Measurements from ENCODE around the gene TBCD. TPM values are rescaled to one million over a fixed set of nuclear protein-coding genes. Genes with fewer than 3 reads are reported as not detected.

TBCD gene
- total and polyA plus RNA-seq, 4 donors = 56.3 to 140 (median 92.8) TPM

- Histone ChIP-seq H3K9me3 (ENCODE audit: control insufficient read depth, insufficient read depth, low read length) (peaks cover 10% of the 10 kb centered on the region), H3K27me3 (ENCODE audit: control insufficient read depth, insufficient read depth, low read length) (no peaks in the 10 kb centered on the region), H3K27ac (ENCODE audit: low read depth, low read length) (no peak overlapping the region), H3K4me1 (ENCODE audit: control insufficient read depth, insufficient read depth, low read length) (no peaks in the 10 kb centered on the region), H3K36me3 (ENCODE audit: control insufficient read depth, insufficient read depth, low read length) (peaks cover 35% of the 10 kb centered on the region), H3K4me3 (ENCODE audit: low read depth, low read length) (no peak overlapping the region)
- DNase-seq (ENCODE audit: low read depth in 4 of 6, low spot score in 6 of 6) = no peak
- WGBS (ENCODE audit: insufficient coverage) = 86% methylated on average over 16 of the region's 16 CpGs
Observed at GRCh38 chr17:82822281-82822680, 70.4 kb downstream of the TBCD start.

- H3K36me3 ChIP-seq (ENCODE audit: control insufficient read depth, insufficient read depth, low read length) = peaks cover 35% of the 10 kb centered on the region
- no peak overlapping the region for H3K27ac ChIP-seq (ENCODE audit: low read depth, low read length)
- peaks cover 10% of the 10 kb centered on the region for H3K9me3 ChIP-seq (ENCODE audit: control insufficient read depth, insufficient read depth, low read length)
- WGBS (ENCODE audit: insufficient coverage) = 85% methylated on average over 5 of the region's 5 CpGs
- no peaks in the 10 kb centered on the region for H3K27me3 ChIP-seq (ENCODE audit: control insufficient read depth, insufficient read depth, low read length)
- no peak for DNase-seq (ENCODE audit: low read depth in 4 of 6, low spot score in 6 of 6)
- no peak overlapping the region for H3K4me3 ChIP-seq (ENCODE audit: low read depth, low read length)
- H3K4me1 ChIP-seq (ENCODE audit: control insufficient read depth, insufficient read depth, low read length) = no peaks in the 10 kb centered on the region
Observed at GRCh38 chr17:82823004-82823403, 71.1 kb downstream of the TBCD start.

- 97% methylated on average over 6 of the region's 8 CpGs for WGBS (ENCODE audit: insufficient coverage)
Observed at GRCh38 chr17:82825540-82826124, 73.8 kb downstream of the TBCD start.

GRCh38 chr17:82826211-82826610 lies 74.3 kb downstream of the TBCD start:
- H3K36me3 ChIP-seq (ENCODE audit: control insufficient read depth, insufficient read depth, low read length) = peaks cover 40% of the 10 kb centered on the region
- no peak overlapping the region for H3K4me3 ChIP-seq (ENCODE audit: low read depth, low read length)
- no peaks in the 10 kb centered on the region for H3K9me3 ChIP-seq (ENCODE audit: control insufficient read depth, insufficient read depth, low read length)
- DNase-seq (ENCODE audit: low read depth in 4 of 6, low spot score in 6 of 6) = no peak
- H3K27me3 ChIP-seq (ENCODE audit: control insufficient read depth, insufficient read depth, low read length) = no peaks in the 10 kb centered on the region
- peaks cover 5% of the 10 kb centered on the region for H3K4me1 ChIP-seq (ENCODE audit: control insufficient read depth, insufficient read depth, low read length)
- no peak overlapping the region for H3K27ac ChIP-seq (ENCODE audit: low read depth, low read length)

More at GRCh38 chr17:82825540-82826124, 73.8 kb downstream of the TBCD start:
- Histone ChIP-seq H3K4me3 (ENCODE audit: low read depth, low read length) (no peak overlapping the region), H3K27me3 (ENCODE audit: control insufficient read depth, insufficient read depth, low read length) (no peaks in the 10 kb centered on the region), H3K4me1 (ENCODE audit: control insufficient read depth, insufficient read depth, low read length) (peaks cover 5% of the 10 kb centered on the region), H3K9me3 (ENCODE audit: control insufficient read depth, insufficient read depth, low read length) (peaks cover 1% of the 10 kb centered on the region), H3K27ac (ENCODE audit: low read depth, low read length) (no peak overlapping the region), H3K36me3 (ENCODE audit: control insufficient read depth, insufficient read depth, low read length) (peaks cover 34% of the 10 kb centered on the region)
- no peak for DNase-seq (ENCODE audit: low read depth in 4 of 6, low spot score in 6 of 6)

- no peak overlapping the region for H3K4me3 ChIP-seq (ENCODE audit: low read depth, low read length)
- H3K9me3 ChIP-seq (ENCODE audit: control insufficient read depth, insufficient read depth, low read length) = no peaks in the 10 kb centered on the region
- H3K27me3 ChIP-seq (ENCODE audit: control insufficient read depth, insufficient read depth, low read length) = no peaks in the 10 kb centered on the region
- DNase-seq (ENCODE audit: low read depth in 4 of 6, low spot score in 6 of 6) = no peak
- peaks cover 5% of the 10 kb centered on the region for H3K4me1 ChIP-seq (ENCODE audit: control insufficient read depth, insufficient read depth, low read length)
- H3K27ac ChIP-seq (ENCODE audit: low read depth, low read length) = no peak overlapping the region
- H3K36me3 ChIP-seq (ENCODE audit: control insufficient read depth, insufficient read depth, low read length) = peaks cover 47% of the 10 kb centered on the region
- 96% methylated on average over 4 of the region's 7 CpGs for WGBS (ENCODE audit: insufficient coverage)
Observed at GRCh38 chr17:82826956-82827355, 75.1 kb downstream of the TBCD start.

- H3K27me3 ChIP-seq (ENCODE audit: control insufficient read depth, insufficient read depth, low read length) = no peaks in the 10 kb centered on the region
- peaks cover 59% of the 10 kb centered on the region for H3K36me3 ChIP-seq (ENCODE audit: control insufficient read depth, insufficient read depth, low read length)
- no peak overlapping the region for H3K27ac ChIP-seq (ENCODE audit: low read depth, low read length)
- peaks cover 5% of the 10 kb centered on the region for H3K4me1 ChIP-seq (ENCODE audit: control insufficient read depth, insufficient read depth, low read length)
- no peak for DNase-seq (ENCODE audit: low read depth in 4 of 6, low spot score in 6 of 6)
- 96% methylated on average over 20 of the region's 26 CpGs for WGBS (ENCODE audit: insufficient coverage)
- H3K4me3 ChIP-seq (ENCODE audit: low read depth, low read length) = no peak overlapping the region
- no peaks in the 10 kb centered on the region for H3K9me3 ChIP-seq (ENCODE audit: control insufficient read depth, insufficient read depth, low read length)
Observed at GRCh38 chr17:82828875-82829487, 77.1 kb downstream of the TBCD start.

- Histone ChIP-seq H3K4me3 (ENCODE audit: low read depth, low read length) (no peak overlapping the region), H3K27me3 (ENCODE audit: control insufficient read depth, insufficient read depth, low read length) (no peaks in the 10 kb centered on the region), H3K4me1 (ENCODE audit: control insufficient read depth, insufficient read depth, low read length) (peaks cover 5% of the 10 kb centered on the region), H3K36me3 (ENCODE audit: control insufficient read depth, insufficient read depth, low read length) (peaks cover 63% of the 10 kb centered on the region), H3K9me3 (ENCODE audit: control insufficient read depth, insufficient read depth, low read length) (no peaks in the 10 kb centered on the region), H3K27ac (ENCODE audit: low read depth, low read length) (no peak overlapping the region)
- 55% methylated on average over 22 of the region's 22 CpGs for WGBS (ENCODE audit: insufficient coverage)
- peak in 2 of 6 donors; percentile 67 to 84 for DNase-seq (ENCODE audit: low read depth in 4 of 6, low spot score in 6 of 6)
Observed at GRCh38 chr17:82830249-82830661, 78.4 kb downstream of the TBCD start.

- DNase-seq (ENCODE audit: low read depth in 4 of 6, low spot score in 6 of 6) = no peak
- Histone ChIP-seq H3K27me3 (ENCODE audit: control insufficient read depth, insufficient read depth, low read length) (no peaks in the 10 kb centered on the region), H3K27ac (ENCODE audit: low read depth, low read length) (no peak overlapping the region), H3K36me3 (ENCODE audit: control insufficient read depth, insufficient read depth, low read length) (peaks cover 69% of the 10 kb centered on the region), H3K9me3 (ENCODE audit: control insufficient read depth, insufficient read depth, low read length) (no peaks in the 10 kb centered on the region), H3K4me3 (ENCODE audit: low read depth, low read length) (no peak overlapping the region), H3K4me1 (ENCODE audit: control insufficient read depth, insufficient read depth, low read length) (peaks cover 10% of the 10 kb centered on the region)
- WGBS (ENCODE audit: insufficient coverage) = 96% methylated on average over 29 of the region's 29 CpGs
Observed at GRCh38 chr17:82831041-82831817, 79.4 kb downstream of the TBCD start.

- Histone ChIP-seq H3K36me3 (ENCODE audit: control insufficient read depth, insufficient read depth, low read length) (peaks cover 69% of the 10 kb centered on the region), H3K27me3 (ENCODE audit: control insufficient read depth, insufficient read depth, low read length) (no peaks in the 10 kb centered on the region), H3K9me3 (ENCODE audit: control insufficient read depth, insufficient read depth, low read length) (no peaks in the 10 kb centered on the region), H3K4me1 (ENCODE audit: control insufficient read depth, insufficient read depth, low read length) (peaks cover 11% of the 10 kb centered on the region), H3K27ac (ENCODE audit: low read depth, low read length) (no peak overlapping the region), H3K4me3 (ENCODE audit: low read depth, low read length) (no peak overlapping the region)
- DNase-seq (ENCODE audit: low read depth in 4 of 6, low spot score in 6 of 6) = no peak
- WGBS (ENCODE audit: insufficient coverage) = 86% methylated on average over 16 of the region's 18 CpGs
Observed at GRCh38 chr17:82831818-82832200, 79.9 kb downstream of the TBCD start.
